ENCODE data around the gene ZNF613.

Gene ZNF613

DNA sequence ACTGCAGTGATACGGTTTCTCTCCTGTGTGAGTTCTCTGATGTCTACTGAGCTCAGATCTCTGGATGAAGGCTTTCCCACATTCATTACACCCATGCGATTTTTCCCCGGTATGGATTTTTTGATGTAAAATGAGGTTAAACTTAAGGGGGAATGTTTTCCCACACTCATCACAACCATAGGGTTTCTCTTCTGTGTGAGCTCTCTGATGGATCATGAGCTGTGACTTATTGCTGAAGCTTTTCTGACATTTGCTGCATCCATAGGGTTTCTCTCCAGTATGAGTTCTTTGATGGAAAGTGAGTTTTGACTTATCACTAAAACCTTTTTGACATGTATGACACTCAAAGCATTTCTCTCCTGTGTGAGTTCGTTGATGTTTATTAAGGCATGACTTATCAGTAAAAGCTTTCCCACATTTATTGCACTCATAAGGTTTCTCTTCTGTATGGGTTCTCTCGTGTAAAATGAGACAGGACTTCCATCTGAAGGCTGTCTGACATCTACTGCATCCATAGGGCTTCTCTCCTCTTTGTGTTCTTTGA lies 11.9 kb upstream of the ZNF613 start:
- TF ChIP-seq, protein P1, sequence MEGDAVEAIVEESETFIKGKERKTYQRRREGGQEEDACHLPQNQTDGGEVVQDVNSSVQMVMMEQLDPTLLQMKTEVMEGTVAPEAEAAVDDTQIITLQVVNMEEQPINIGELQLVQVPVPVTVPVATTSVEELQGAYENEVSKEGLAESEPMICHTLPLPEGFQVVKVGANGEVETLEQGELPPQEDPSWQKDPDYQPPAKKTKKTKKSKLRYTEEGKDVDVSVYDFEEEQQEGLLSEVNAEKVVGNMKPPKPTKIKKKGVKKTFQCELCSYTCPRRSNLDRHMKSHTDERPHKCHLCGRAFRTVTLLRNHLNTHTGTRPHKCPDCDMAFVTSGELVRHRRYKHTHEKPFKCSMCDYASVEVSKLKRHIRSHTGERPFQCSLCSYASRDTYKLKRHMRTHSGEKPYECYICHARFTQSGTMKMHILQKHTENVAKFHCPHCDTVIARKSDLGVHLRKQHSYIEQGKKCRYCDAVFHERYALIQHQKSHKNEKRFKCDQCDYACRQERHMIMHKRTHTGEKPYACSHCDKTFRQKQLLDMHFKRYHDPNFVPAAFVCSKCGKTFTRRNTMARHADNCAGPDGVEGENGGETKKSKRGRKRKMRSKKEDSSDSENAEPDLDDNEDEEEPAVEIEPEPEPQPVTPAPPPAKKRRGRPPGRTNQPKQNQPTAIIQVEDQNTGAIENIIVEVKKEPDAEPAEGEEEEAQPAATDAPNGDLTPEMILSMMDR (conservative IDR thresholded peaks at IDR 0.05; ENCODE audit: low read depth): no peak
- no peak for DNase-seq (ENCODE audit: low spot score)
- CTCF ChIA-PET: interaction anchor here (0.6 kb wide), 1 partner anchor 49 kb away, joined by 3 read pairs; no protein-coding TSS in a partner anchor
- POLR2A ChIA-PET (ENCODE audit: low non-redundant PET): no interaction called here
- no peak overlapping the region for H3K27ac ChIP-seq

DNA sequence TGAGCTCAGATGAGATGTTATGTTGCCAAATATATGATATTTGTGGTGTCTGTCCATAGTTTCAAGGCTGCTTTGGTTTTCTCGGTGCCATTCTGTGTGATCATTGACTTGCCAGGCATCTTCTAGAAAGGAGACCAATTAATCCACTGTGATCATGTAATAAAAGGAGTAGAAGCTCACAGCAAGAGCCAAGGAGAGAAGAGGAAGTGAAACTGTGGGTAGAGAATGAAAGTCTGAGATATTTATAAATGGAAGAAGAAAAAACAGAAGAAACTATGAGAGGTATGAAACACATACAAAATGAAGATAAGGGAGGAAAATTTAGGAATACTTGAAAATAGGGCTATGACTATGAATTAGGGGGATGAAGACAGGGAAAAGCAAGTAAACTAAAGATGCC lies 11.1 kb upstream of the ZNF613 start:
- no peak for DNase-seq (ENCODE audit: low spot score)
- TF ChIP-seq, protein P1 (conservative IDR thresholded peaks at IDR 0.05; ENCODE audit: low read depth): no peak
- H3K27ac ChIP-seq: no peak overlapping the region
- POLR2A ChIA-PET (ENCODE audit: low non-redundant PET): no interaction called here
- CTCF ChIA-PET: no interaction called here

DNA sequence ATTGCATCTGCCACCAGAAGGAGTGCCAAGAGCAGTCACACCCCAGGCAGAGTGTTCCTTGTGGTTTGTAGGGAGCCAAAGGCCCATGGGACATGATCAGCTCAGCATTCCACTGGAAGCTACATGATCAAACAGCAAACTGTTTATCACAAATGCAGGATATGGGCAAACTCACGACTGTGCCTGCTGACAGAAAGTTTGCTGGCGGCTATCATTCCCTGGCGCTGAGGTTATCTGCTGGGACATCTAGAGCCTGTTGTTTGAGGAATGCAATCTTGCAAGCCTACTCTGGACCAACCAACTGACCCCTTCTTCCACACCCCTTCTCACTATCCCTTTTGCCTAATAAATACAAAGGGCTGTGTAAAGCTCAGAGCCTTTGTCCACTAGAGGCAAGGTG lies 7.7 kb upstream of the ZNF613 start:
- CTCF ChIA-PET: interaction anchor here (0.7 kb wide), 1 partner anchor 20 kb away, joined by 4 read pairs; no protein-coding TSS in a partner anchor
- TF ChIP-seq, protein P1 (conservative IDR thresholded peaks at IDR 0.05; ENCODE audit: low read depth): no peak
- POLR2A ChIA-PET (ENCODE audit: low non-redundant PET): no interaction called here

GRCh38 chr19:51921949-51922348 lies 5.3 kb upstream of the ZNF613 start:
- POLR2A ChIA-PET (ENCODE audit: low non-redundant PET): no interaction called here
- no peak overlapping the region for H3K27ac ChIP-seq
- TF ChIP-seq, protein P1 (conservative IDR thresholded peaks at IDR 0.05; ENCODE audit: low read depth): no peak
- CTCF ChIA-PET: no interaction called here
- no peak for DNase-seq (ENCODE audit: low spot score)

More for the DNA sequence above, 7.7 kb upstream of the ZNF613 start:
- DNase-seq (ENCODE audit: low spot score): no peak
- H3K27ac ChIP-seq: no peak overlapping the region

GRCh38 chr19:51926426-51926783 lies 867 bp upstream of the ZNF613 start:
- TF ChIP-seq, protein P1 (conservative IDR thresholded peaks at IDR 0.05; ENCODE audit: low read depth): no peak
- POLR2A ChIA-PET (ENCODE audit: low non-redundant PET): no interaction called here
- peak overlapping the region; percentile 82 for H3K27ac ChIP-seq
- CTCF ChIA-PET: no interaction called here
- no peak for DNase-seq (ENCODE audit: low spot score)

GRCh38 chr19:51927859-51928258 lies 587 bp downstream of the ZNF613 start:
- no peak for DNase-seq (ENCODE audit: low spot score)
- H3K27ac ChIP-seq: peak overlapping the region; percentile 82
- ChIA-PET POLR2A (ENCODE audit: low non-redundant PET) (no interaction called here), CTCF (no interaction called here)
- TF ChIP-seq, protein P1 (conservative IDR thresholded peaks at IDR 0.05; ENCODE audit: low read depth): no peak

- POLR2A ChIA-PET (ENCODE audit: low non-redundant PET): no interaction called here
- DNase-seq (ENCODE audit: low spot score): no peak
- H3K27ac ChIP-seq: no peak overlapping the region
- TF ChIP-seq, protein P1 (conservative IDR thresholded peaks at IDR 0.05; ENCODE audit: low read depth): no peak
- CTCF ChIA-PET: no interaction called here
Measured at GRCh38 chr19:51931921-51932320, 4.6 kb downstream of the ZNF613 start.

Measured in RWPE1 (cell line).